Measurements from ENCODE around the gene INPP5K.

The INPP5K gene

GRCh38 chr17:1498869-1499268 lies 17.5 kb downstream of the INPP5K start:
- TF ChIP-seq TOX (CRISPR knock-in tag; IDR thresholded peaks at IDR 0.05; ENCODE audit: borderline replicate concordance) (no peak), CSRNP3 (CRISPR knock-in tag; IDR thresholded peaks at IDR 0.05) (no peak), CSDC2 (CRISPR knock-in tag; IDR thresholded peaks at IDR 0.05) (no peak), CREB5 (CRISPR knock-in tag; IDR thresholded peaks at IDR 0.05; ENCODE audit: low read depth) (no peak), ESRRG (CRISPR knock-in tag; IDR thresholded peaks at IDR 0.05) (no peak), ZNF565 (CRISPR knock-in tag; conservative IDR thresholded peaks at IDR 0.05; ENCODE audit: low read depth) (no peak), GLIS3 (CRISPR knock-in tag; IDR thresholded peaks at IDR 0.05) (no peak), ISL1 (CRISPR knock-in tag; IDR thresholded peaks at IDR 0.05) (no peak), ZNF8 (CRISPR knock-in tag; IDR thresholded peaks at IDR 0.05) (no peak), TSHZ2 (CRISPR knock-in tag; IDR thresholded peaks at IDR 0.05) (no peak), POU6F1 (CRISPR knock-in tag; IDR thresholded peaks at IDR 0.05; ENCODE audit: borderline replicate concordance, low read depth) (no peak), PPARA (CRISPR knock-in tag; IDR thresholded peaks at IDR 0.05; ENCODE audit: borderline replicate concordance) (no peak), RARB (CRISPR knock-in tag; IDR thresholded peaks at IDR 0.05) (no peak), BACH2 (CRISPR knock-in tag; IDR thresholded peaks at IDR 0.05; ENCODE audit: borderline replicate concordance) (no peak), TCF4 (CRISPR knock-in tag; IDR thresholded peaks at IDR 0.05; ENCODE audit: borderline replicate concordance) (no peak), ZFP30 (CRISPR knock-in tag; IDR thresholded peaks at IDR 0.05) (no peak), OSR1 (CRISPR knock-in tag; IDR thresholded peaks at IDR 0.05) (no peak), PATZ1 (CRISPR knock-in tag; IDR thresholded peaks at IDR 0.05; ENCODE audit: borderline replicate concordance) (no peak)
- ATAC-seq = no peak

- TF ChIP-seq CREB5 (CRISPR knock-in tag; IDR thresholded peaks at IDR 0.05; ENCODE audit: low read depth) (no peak), ZNF8 (CRISPR knock-in tag; IDR thresholded peaks at IDR 0.05) (no peak), TOX (CRISPR knock-in tag; IDR thresholded peaks at IDR 0.05; ENCODE audit: borderline replicate concordance) (no peak), GLIS3 (CRISPR knock-in tag; IDR thresholded peaks at IDR 0.05) (no peak), CSDC2 (CRISPR knock-in tag; IDR thresholded peaks at IDR 0.05) (no peak), TCF4 (CRISPR knock-in tag; IDR thresholded peaks at IDR 0.05; ENCODE audit: borderline replicate concordance) (no peak)
- no peak for ATAC-seq
Observed at GRCh38 chr17:1498233-1498632, 18.2 kb downstream of the INPP5K start.

- no peak for ATAC-seq
- TF ChIP-seq OSR1 (CRISPR knock-in tag; IDR thresholded peaks at IDR 0.05) (no peak), GLIS3 (CRISPR knock-in tag; IDR thresholded peaks at IDR 0.05) (no peak), TCF4 (CRISPR knock-in tag; IDR thresholded peaks at IDR 0.05; ENCODE audit: borderline replicate concordance) (no peak), CREB5 (CRISPR knock-in tag; IDR thresholded peaks at IDR 0.05; ENCODE audit: low read depth) (no peak), ZNF8 (CRISPR knock-in tag; IDR thresholded peaks at IDR 0.05) (no peak), PPARA (CRISPR knock-in tag; IDR thresholded peaks at IDR 0.05; ENCODE audit: borderline replicate concordance) (no peak), CSDC2 (CRISPR knock-in tag; IDR thresholded peaks at IDR 0.05) (no peak), PATZ1 (CRISPR knock-in tag; IDR thresholded peaks at IDR 0.05; ENCODE audit: borderline replicate concordance) (no peak), ARNTL (CRISPR knock-in tag; IDR thresholded peaks at IDR 0.05; ENCODE audit: borderline replicate concordance, low read depth) (no peak), POU6F1 (CRISPR knock-in tag; IDR thresholded peaks at IDR 0.05; ENCODE audit: borderline replicate concordance, low read depth) (no peak), ZNF70 (CRISPR knock-in tag; IDR thresholded peaks at IDR 0.05) (no peak), ZFP3 (CRISPR knock-in tag; IDR thresholded peaks at IDR 0.05) (no peak)
Observed at GRCh38 chr17:1497831-1498230, 18.6 kb downstream of the INPP5K start.
